ENCODE measurements around the gene RIN3.

RIN3 gene

GRCh38 chr14:92506231-92506630, 7.3 kb upstream of the RIN3 start:
- H3K4me3 ChIP-seq (ENCODE audit: control insufficient read depth, low read depth, low read length): no peak overlapping the region
- TF ChIP-seq CTCF (conservative IDR thresholded peaks at IDR 0.05; ENCODE audit: control insufficient read depth, insufficient read depth, low read depth, low read length): no peak
- DNase-seq (ENCODE audit: low read depth): no peak

- no peak for TF ChIP-seq CTCF (conservative IDR thresholded peaks at IDR 0.05; ENCODE audit: control insufficient read depth, insufficient read depth, low read depth, low read length)
- no peak overlapping the region for H3K4me3 ChIP-seq (ENCODE audit: control insufficient read depth, low read depth, low read length)
- no peak for DNase-seq (ENCODE audit: low read depth)
Observed at GRCh38 chr14:92507174-92507768, 6.3 kb upstream of the RIN3 start.

GRCh38 chr14:92510972-92511371, 2.6 kb upstream of the RIN3 start:
- no peak for TF ChIP-seq CTCF (conservative IDR thresholded peaks at IDR 0.05; ENCODE audit: control insufficient read depth, insufficient read depth, low read depth, low read length)
- no peak overlapping the region for H3K4me3 ChIP-seq (ENCODE audit: control insufficient read depth, low read depth, low read length)
- no peak for DNase-seq (ENCODE audit: low read depth)

GRCh38 chr14:92511453-92512238, 1.9 kb upstream of the RIN3 start:
- DNase-seq (ENCODE audit: low read depth): peak; percentile 96

GRCh38 chr14:92512807-92513203, 776 bp upstream of the RIN3 start:
- no peak for DNase-seq (ENCODE audit: low read depth)
- H3K4me3 ChIP-seq (ENCODE audit: control insufficient read depth, low read depth, low read length): peak overlapping the region; percentile 71
- TF ChIP-seq CTCF (conservative IDR thresholded peaks at IDR 0.05; ENCODE audit: control insufficient read depth, insufficient read depth, low read depth, low read length): no peak

More at GRCh38 chr14:92511453-92512238, 1.9 kb upstream of the RIN3 start:
- H3K4me3 ChIP-seq (ENCODE audit: control insufficient read depth, low read depth, low read length): no peak overlapping the region
- TF ChIP-seq CTCF (conservative IDR thresholded peaks at IDR 0.05; ENCODE audit: control insufficient read depth, insufficient read depth, low read depth, low read length): no peak

GRCh38 chr14:92513966-92514843, 624 bp downstream of the RIN3 start:
- no peak for TF ChIP-seq CTCF (conservative IDR thresholded peaks at IDR 0.05; ENCODE audit: control insufficient read depth, insufficient read depth, low read depth, low read length)
- DNase-seq (ENCODE audit: low read depth): peak; percentile 32

More at GRCh38 chr14:92513966-92514843, 624 bp downstream of the RIN3 start:
- H3K4me3 ChIP-seq (ENCODE audit: control insufficient read depth, low read depth, low read length): peak overlapping the region; percentile 71

Data from fibroblast of mammary gland (primary cell).